Activated naive CD8-positive, alpha-beta T cell treated with anti-CD3 and anti-CD28 coated beads, Interleukin-2, amount 50 U/mL, for 24 hours (primary cell): Measurements from ENCODE around the gene ZNF547.
A peak's percentile ranks its signal among the peaks of the same experiment; 100 is the strongest.
"Not testable (repeated sequence)": the region's sequence is repeated elsewhere in the genome, so short reads cannot be mapped to it uniquely, and the experiment has no call there.

Source experiments
- ATAC-seq: fragments of 150-1000 bp; cut with Tn5 transposase; one replicate; pipeline ENCODE4 v1.10.0; 2021
- DNase-seq: peaks from one replicate; pipeline ENCODE4 v3.0.0; 2021
- H3K27ac Mint-ChIP-seq: one replicate; pipeline ENCODE4 v1.8.0; 2021; ENCODE audit warnings: mild to moderate bottlenecking, mixed read lengths
- H3K27me3 Mint-ChIP-seq: one replicate; pipeline ENCODE4 v1.8.0; 2021; ENCODE audit warnings: mixed read lengths
- H3K36me3 Mint-ChIP-seq: one replicate; pipeline ENCODE4 v1.8.0; 2021; ENCODE audit warnings: low read depth, mixed read lengths
- H3K4me1 Mint-ChIP-seq: one replicate; pipeline ENCODE4 v1.8.0; 2021; ENCODE audit warnings: mixed read lengths
- H3K4me3 Mint-ChIP-seq: one replicate; pipeline ENCODE4 v1.8.0; 2021; ENCODE audit warnings: mild to moderate bottlenecking, moderate library complexity, mixed read lengths
- H3K9me3 Mint-ChIP-seq: one replicate; pipeline ENCODE4 v1.8.0; 2021; ENCODE audit warnings: mixed read lengths

ZNF547 gene

GRCh38 chr19:57351867-57352266 is 11.5 kb upstream of the ZNF547 start:
- Mint-ChIP-seq H3K27me3 (peaks cover 7% of the 10 kb centered on the region), H3K9me3 (peaks cover 47% of the 10 kb centered on the region), H3K4me3 (peak overlapping the region; percentile 93), H3K4me1 (peaks cover 29% of the 10 kb centered on the region), H3K36me3 (peaks cover 62% of the 10 kb centered on the region), H3K27ac (peak overlapping the region; percentile 83)
- ATAC-seq: peak; percentile 8
- no peak for DNase-seq

DNA sequence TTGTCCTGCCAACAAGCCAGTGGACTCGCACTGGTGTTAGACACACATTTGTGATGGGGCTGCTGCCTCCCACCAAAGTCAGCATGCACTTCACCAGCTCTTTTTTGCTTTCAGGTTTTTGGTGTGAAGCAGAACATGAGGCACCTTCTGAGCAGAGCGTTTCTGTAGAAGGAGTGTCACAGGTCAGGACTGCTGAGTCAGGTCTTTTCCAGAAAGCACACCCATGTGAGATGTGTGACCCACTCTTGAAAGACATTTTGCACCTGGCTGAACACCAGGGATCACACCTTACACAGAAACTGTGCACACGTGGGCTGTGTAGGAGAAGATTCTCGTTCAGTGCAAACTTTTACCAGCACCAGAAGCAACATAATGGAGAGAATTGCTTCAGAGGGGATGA is 7.4 kb upstream of the ZNF547 start:
- ATAC-seq (no peak), DNase-seq (no peak)
- Mint-ChIP-seq H3K36me3 (peaks cover 86% of the 10 kb centered on the region), H3K4me1 (peaks cover 24% of the 10 kb centered on the region), H3K9me3 (peaks cover 65% of the 10 kb centered on the region), H3K4me3 (no peak overlapping the region), H3K27me3 (no peaks in the 10 kb centered on the region), H3K27ac (no peak overlapping the region)

GRCh38 chr19:57357406-57357805 is 5.9 kb upstream of the ZNF547 start:
- Mint-ChIP-seq H3K4me3 (no peak overlapping the region), H3K27me3 (no peaks in the 10 kb centered on the region), H3K4me1 (peaks cover 10% of the 10 kb centered on the region), H3K9me3 (peaks cover 64% of the 10 kb centered on the region), H3K27ac (no peak overlapping the region), H3K36me3 (peaks cover 80% of the 10 kb centered on the region)
- DNase-seq (no peak), ATAC-seq (no peak)

GRCh38 chr19:57359300-57359699 is 4.1 kb upstream of the ZNF547 start:
- no peak for DNase-seq
- ATAC-seq: no peak
- Mint-ChIP-seq H3K4me3 (no peak overlapping the region), H3K36me3 (peaks cover 75% of the 10 kb centered on the region), H3K4me1 (peaks cover 15% of the 10 kb centered on the region), H3K27ac (no peak overlapping the region), H3K9me3 (peaks cover 65% of the 10 kb centered on the region), H3K27me3 (peaks cover 2% of the 10 kb centered on the region)

GRCh38 chr19:57362419-57362818 is 932 bp upstream of the ZNF547 start:
- Mint-ChIP-seq H3K9me3 (peaks cover 45% of the 10 kb centered on the region), H3K27me3 (peaks cover 2% of the 10 kb centered on the region), H3K36me3 (peaks cover 54% of the 10 kb centered on the region), H3K4me1 (peaks cover 16% of the 10 kb centered on the region), H3K27ac (no peak overlapping the region), H3K4me3 (peak overlapping the region; percentile 85)
- DNase-seq (no peak), ATAC-seq (no peak)

DNA sequence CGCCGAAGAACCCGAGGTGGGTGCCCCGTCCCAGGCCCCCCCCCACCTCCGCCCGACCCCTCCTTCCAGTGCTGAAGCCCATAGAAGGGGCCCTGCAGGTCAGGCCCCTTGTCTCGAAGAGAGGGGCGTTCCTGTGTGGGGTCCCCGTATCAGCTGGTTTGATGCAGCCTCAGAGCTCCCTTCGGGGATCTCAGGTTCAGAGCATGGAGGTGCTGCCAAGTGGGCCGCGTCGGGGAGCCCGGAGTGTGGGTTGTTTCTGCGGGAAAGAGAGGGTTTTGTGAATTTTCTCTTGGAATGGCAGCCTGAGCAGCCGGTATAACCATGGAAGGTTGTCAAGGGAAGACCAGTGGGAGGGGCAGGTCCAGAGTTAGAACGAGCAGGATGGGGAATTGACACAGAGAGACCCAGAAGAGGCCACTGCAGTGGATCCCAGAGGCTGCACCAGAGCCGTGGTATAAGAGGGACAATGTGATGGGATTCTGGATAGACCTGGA is 384 bp downstream of the ZNF547 start:
- ATAC-seq (peak; percentile 3), DNase-seq (no peak)
- peaks cover 42% of the 10 kb centered on the region for H3K9me3 Mint-ChIP-seq
- H3K4me3 Mint-ChIP-seq: peak overlapping the region; percentile 85
- H3K4me1 Mint-ChIP-seq: peaks cover 16% of the 10 kb centered on the region
- H3K27me3 Mint-ChIP-seq: peaks cover 2% of the 10 kb centered on the region
- H3K27ac Mint-ChIP-seq: peak overlapping the region; percentile 92
- peaks cover 44% of the 10 kb centered on the region for H3K36me3 Mint-ChIP-seq

- peaks cover 46% of the 10 kb centered on the region for H3K36me3 Mint-ChIP-seq
- H3K27me3 Mint-ChIP-seq: peaks cover 2% of the 10 kb centered on the region
- no peak for DNase-seq
- peaks cover 16% of the 10 kb centered on the region for H3K4me1 Mint-ChIP-seq
- peaks cover 39% of the 10 kb centered on the region for H3K9me3 Mint-ChIP-seq
- no peak for ATAC-seq
- no peak overlapping the region for H3K27ac Mint-ChIP-seq
- H3K4me3 Mint-ChIP-seq: no peak overlapping the region
These were observed 3.4 kb downstream of the ZNF547 start for GRCh38 chr19:57366776-57367175.

DNA sequence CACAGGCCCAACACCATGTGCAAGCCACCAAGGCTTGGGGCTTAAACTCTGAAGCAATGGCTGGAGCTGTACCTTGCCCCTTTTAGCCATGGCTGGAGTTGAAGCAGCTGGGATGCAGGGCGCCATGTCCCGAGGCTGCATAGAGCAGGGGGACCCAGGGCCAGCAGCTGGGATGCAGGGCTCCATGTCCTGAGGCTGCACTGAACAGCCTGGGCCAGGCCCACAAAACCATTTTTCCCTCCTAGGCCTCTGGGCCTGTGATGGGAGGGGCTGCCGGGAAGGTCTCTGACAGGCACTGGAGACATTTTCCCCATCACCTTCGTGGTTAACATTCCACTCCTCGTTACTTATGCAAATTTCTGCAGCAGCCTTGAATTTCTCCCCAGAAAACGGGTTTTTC is 10.8 kb downstream of the ZNF547 start:
- Mint-ChIP-seq H3K36me3 (peaks cover 90% of the 10 kb centered on the region), H3K9me3 (peaks cover 58% of the 10 kb centered on the region), H3K4me3 (no peak overlapping the region), H3K27me3 (no peaks in the 10 kb centered on the region), H3K4me1 (no peaks in the 10 kb centered on the region), H3K27ac (no peak overlapping the region)
- ATAC-seq (no peak), DNase-seq (no peak)

DNA sequence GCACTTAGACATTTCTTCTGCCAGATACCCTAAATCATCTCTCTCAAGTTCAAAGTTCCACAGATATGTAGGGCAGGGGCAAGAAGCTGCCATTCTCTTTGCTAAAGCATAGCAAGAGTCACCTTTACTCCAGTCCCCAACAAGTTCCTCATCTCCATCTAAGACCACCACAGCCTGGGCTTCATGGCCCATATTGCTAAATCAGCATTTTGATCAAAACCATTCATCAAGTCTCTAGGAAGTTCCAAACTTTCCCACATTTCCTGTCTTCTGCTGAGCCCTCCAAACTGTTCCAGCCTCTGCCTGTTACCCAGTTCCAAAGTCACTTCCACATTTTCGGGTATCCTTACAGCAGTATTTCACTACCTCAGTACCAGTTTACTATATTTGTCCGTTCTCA is 11.3 kb downstream of the ZNF547 start:
- not testable (repeated sequence) for H3K27ac Mint-ChIP-seq
- peaks cover 91% of the 10 kb centered on the region for H3K36me3 Mint-ChIP-seq
- H3K9me3 Mint-ChIP-seq: peaks cover 60% of the 10 kb centered on the region

DNA sequence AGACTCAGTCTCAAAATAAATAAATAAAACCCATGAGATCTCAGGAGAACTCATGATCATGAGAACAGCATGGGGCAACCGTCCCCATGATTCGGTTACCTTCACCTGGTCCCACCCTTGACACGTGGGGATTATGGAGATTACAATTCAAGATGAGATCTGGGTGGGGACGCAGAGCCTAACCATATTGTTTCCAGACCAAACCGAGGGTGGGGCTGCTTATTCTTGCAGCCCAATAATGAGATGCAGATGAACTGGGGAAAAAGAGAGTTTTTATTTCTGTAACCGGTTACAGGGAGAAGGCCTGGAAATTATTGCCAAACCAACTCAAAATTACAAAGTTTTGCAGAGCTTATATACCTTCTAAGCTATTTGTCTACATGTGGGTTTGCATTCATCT is 12.8 kb downstream of the ZNF547 start:
- no peaks in the 10 kb centered on the region for H3K4me1 Mint-ChIP-seq
- H3K36me3 Mint-ChIP-seq: peaks cover 87% of the 10 kb centered on the region
- no peak overlapping the region for H3K4me3 Mint-ChIP-seq
- no peak for ATAC-seq
- no peak overlapping the region for H3K27ac Mint-ChIP-seq
- peaks cover 65% of the 10 kb centered on the region for H3K9me3 Mint-ChIP-seq
- DNase-seq: no peak
- no peaks in the 10 kb centered on the region for H3K27me3 Mint-ChIP-seq

More for the DNA sequence above, 11.3 kb downstream of the ZNF547 start:
- not testable (repeated sequence) for H3K27me3 Mint-ChIP-seq, DNase-seq, ATAC-seq, H3K4me3 Mint-ChIP-seq, H3K4me1 Mint-ChIP-seq

DNA sequence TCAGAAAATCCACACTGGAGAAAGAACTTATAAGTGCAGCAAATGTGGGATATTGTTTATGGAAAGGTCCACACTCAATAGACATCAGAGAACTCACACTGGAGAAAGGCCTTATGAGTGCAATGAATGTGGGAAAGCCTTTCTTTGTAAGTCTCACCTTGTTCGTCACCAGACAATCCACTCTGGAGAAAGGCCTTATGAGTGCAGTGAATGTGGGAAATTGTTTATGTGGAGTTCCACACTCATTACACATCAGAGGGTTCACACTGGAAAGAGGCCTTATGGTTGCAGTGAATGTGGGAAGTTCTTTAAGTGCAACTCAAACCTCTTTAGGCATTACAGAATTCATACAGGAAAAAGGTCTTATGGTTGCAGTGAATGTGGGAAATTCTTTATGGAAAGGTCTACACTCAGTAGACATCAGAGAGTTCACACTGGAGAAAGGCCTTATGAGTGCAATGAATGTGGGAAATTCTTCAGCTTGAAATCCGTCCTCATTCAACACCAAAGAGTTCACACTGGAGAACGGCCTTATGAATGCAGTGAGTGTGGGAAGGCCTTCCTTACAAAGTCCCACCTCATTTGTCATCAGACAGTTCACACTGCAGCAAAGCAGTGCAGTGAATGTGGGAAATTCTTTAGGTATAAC is 14.3 kb downstream of the ZNF547 start:
- peaks cover 73% of the 10 kb centered on the region for H3K36me3 Mint-ChIP-seq
- no peaks in the 10 kb centered on the region for H3K27me3 Mint-ChIP-seq
- ATAC-seq (no peak), DNase-seq (no peak)
- H3K27ac Mint-ChIP-seq: no peak overlapping the region
- no peaks in the 10 kb centered on the region for H3K4me1 Mint-ChIP-seq
- H3K4me3 Mint-ChIP-seq: no peak overlapping the region
- peaks cover 58% of the 10 kb centered on the region for H3K9me3 Mint-ChIP-seq

DNA sequence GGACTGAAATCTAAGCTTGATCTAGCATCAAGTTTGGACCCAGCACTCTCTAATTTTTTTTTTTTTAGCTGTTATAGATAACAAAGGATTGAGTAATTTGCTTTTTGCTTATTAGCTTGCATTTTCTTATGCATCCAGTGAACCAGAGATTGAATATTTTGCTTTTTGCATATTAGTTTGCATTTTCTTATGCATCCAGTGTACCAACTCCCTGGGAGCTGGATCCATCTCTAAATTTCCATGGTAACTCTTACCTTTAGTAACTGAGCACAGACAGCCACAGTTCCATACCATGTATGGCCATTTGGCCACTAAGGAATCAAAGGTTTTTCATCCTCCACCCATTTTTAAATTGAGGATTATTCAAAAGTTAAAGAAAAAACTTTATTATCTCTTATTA is 17.6 kb downstream of the ZNF547 start:
- ATAC-seq (no peak), DNase-seq (no peak)
- Mint-ChIP-seq H3K4me1 (no peaks in the 10 kb centered on the region), H3K9me3 (peaks cover 53% of the 10 kb centered on the region), H3K27ac (no peak overlapping the region), H3K27me3 (no peaks in the 10 kb centered on the region), H3K4me3 (no peak overlapping the region), H3K36me3 (peaks cover 42% of the 10 kb centered on the region)

DNA sequence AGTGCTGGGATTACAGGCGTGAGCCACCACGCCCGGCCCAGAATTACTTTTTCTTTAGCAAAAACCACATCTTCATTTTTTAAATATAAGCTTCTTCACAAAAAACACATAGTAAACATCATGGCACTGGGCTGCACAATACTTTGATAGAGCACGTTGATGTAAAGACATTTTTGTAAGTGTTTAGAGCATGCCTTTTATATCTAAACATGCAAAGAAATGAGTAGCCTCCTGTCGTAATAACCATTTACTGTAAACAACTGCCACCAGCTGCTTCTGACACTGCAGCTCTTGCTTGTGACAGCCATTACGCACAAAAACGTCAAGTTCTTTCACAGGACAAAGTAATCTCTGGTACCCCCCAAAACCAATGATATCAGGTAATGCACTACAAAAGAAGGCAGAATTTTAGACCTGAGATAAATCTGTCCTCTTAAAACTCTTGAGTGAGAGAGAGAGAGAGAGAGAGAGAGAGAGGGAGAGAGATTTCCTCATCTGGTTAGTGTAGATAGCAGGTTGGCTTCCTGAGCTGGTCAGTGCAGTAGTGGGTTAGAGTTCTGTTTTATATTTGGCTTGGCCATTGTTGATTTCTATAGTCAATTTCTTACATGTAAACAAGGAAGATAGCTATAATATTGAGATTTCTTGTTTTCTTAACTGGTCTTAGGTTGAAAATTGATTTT is 19.6 kb downstream of the ZNF547 start:
- DNase-seq (no peak), ATAC-seq (no peak)
- H3K27ac Mint-ChIP-seq: no peak overlapping the region
- peaks cover 46% of the 10 kb centered on the region for H3K9me3 Mint-ChIP-seq
- H3K27me3 Mint-ChIP-seq: no peaks in the 10 kb centered on the region
- H3K4me1 Mint-ChIP-seq: no peaks in the 10 kb centered on the region
- no peak overlapping the region for H3K4me3 Mint-ChIP-seq
- H3K36me3 Mint-ChIP-seq: peaks cover 25% of the 10 kb centered on the region

- H3K27ac Mint-ChIP-seq: peak overlapping the region; percentile 95
- H3K4me3 Mint-ChIP-seq: peak overlapping the region; percentile 95
- H3K36me3 Mint-ChIP-seq: peaks cover 44% of the 10 kb centered on the region
- peaks cover 29% of the 10 kb centered on the region for H3K9me3 Mint-ChIP-seq
- H3K4me1 Mint-ChIP-seq: peaks cover 31% of the 10 kb centered on the region
- peaks cover 2% of the 10 kb centered on the region for H3K27me3 Mint-ChIP-seq
- DNase-seq (no peak), ATAC-seq (no peak)
These were observed 25.9 kb downstream of the ZNF547 start for GRCh38 chr19:57389194-57389729.
